SIG-M5 treated with dmso at 0.1 percent for 504 hours (cell line): ENCODE measurements around the gene TGM4.

Experiments used
- DNase-seq: peaks from one replicate; lab custom pipeline; 2025; ENCODE audit not compliant: unreplicated experiment; lab: John Stamatoyannopoulos, UW

Gene TGM4

GRCh38 chr3:44877333-44877732 lies 2.9 kb downstream of the TGM4 start:
- no peak for DNase-seq

- DNase-seq, result no peak
Observed at GRCh38 chr3:44880284-44880683, 5.9 kb downstream of the TGM4 start.

GRCh38 chr3:44883213-44883955 lies 9.0 kb downstream of the TGM4 start:
- no peak for DNase-seq

GRCh38 chr3:44883999-44884431 lies 9.6 kb downstream of the TGM4 start:
- DNase-seq, result no peak

- DNase-seq, result no peak
Observed at GRCh38 chr3:44885618-44886017, 11.2 kb downstream of the TGM4 start.

- no peak for DNase-seq
Observed at GRCh38 chr3:44886561-44886960, 12.2 kb downstream of the TGM4 start.

GRCh38 chr3:44887101-44887500 lies 12.7 kb downstream of the TGM4 start:
- no peak for DNase-seq

- no peak for DNase-seq
Observed at GRCh38 chr3:44890258-44890657, 15.8 kb downstream of the TGM4 start.

- DNase-seq, result no peak
Observed at GRCh38 chr3:44890852-44891251, 16.4 kb downstream of the TGM4 start.

- no peak for DNase-seq
Observed at GRCh38 chr3:44892689-44893088, 18.3 kb downstream of the TGM4 start.

- no peak for DNase-seq
Observed at GRCh38 chr3:44893097-44893496, 18.7 kb downstream of the TGM4 start.

- DNase-seq, result no peak
Observed at GRCh38 chr3:44894485-44894884, 20.1 kb downstream of the TGM4 start.

- no peak for DNase-seq
Observed at GRCh38 chr3:44896440-44896839, 22.0 kb downstream of the TGM4 start.

GRCh38 chr3:44899683-44900367 lies 25.4 kb downstream of the TGM4 start:
- DNase-seq, result no peak

- no peak for DNase-seq
Observed at GRCh38 chr3:44902628-44903027, 28.2 kb downstream of the TGM4 start.

GRCh38 chr3:44903314-44903713 lies 28.9 kb downstream of the TGM4 start:
- DNase-seq, result no peak

GRCh38 chr3:44903751-44904150 lies 29.3 kb downstream of the TGM4 start:
- DNase-seq, result no peak

GRCh38 chr3:44905446-44906157 lies 31.2 kb downstream of the TGM4 start:
- DNase-seq, result no peak

- DNase-seq, result no peak
Observed at GRCh38 chr3:44906997-44907396, 32.6 kb downstream of the TGM4 start.

GRCh38 chr3:44907612-44908011 lies 33.2 kb downstream of the TGM4 start:
- no peak for DNase-seq

- DNase-seq, result no peak
Observed at GRCh38 chr3:44909063-44909462, 34.7 kb downstream of the TGM4 start.

GRCh38 chr3:44910693-44911092 lies 36.3 kb downstream of the TGM4 start:
- no peak for DNase-seq
